SU-DHL-6 (cell line): Measurements from ENCODE around the gene ABCD2.

Experiments used
- EZH2phosphoT487 ChIP-seq: fragments of 200-600 bp; sonication (generic), shearing (Covaris generic); conservative IDR thresholded peaks from 2 replicates; pipeline ENCODE4 v1.6.1; 2018; ENCODE audit warnings: mild to moderate bottlenecking, antibody characterized with exemption, low read length, moderate library complexity, mixed read lengths
- TF ChIP-seq, protein P1 (sequence below): fragments of 200-600 bp; sonication (generic); IDR thresholded peaks from one replicate; pipeline ENCODE4 v1.5.1; 2017; ENCODE audit warnings: antibody characterized with exemption, mild to moderate bottlenecking, low read length, moderate library complexity; ENCODE audit not compliant: insufficient read depth, poor library complexity, severe bottlenecking

DNA sequence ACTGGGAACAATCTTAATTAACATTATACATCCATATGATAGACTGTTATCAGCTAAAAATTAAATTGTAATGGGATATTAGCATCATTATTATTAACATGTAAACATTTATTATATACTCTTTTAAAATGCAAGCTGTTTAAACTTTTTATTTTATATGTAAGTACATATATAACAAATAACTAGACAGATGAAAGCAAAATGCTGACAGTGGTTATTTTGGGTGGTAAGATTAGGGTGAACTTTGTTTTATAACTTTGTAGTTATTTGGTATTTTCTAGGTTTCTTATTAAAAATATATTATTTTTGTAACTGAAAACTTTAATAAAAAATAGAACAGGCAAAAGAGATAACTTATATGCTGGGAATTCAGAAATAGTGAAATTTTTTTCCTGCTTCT lies 114.0 kb downstream of the ABCD2 start:
- TF ChIP-seq, protein P1, sequence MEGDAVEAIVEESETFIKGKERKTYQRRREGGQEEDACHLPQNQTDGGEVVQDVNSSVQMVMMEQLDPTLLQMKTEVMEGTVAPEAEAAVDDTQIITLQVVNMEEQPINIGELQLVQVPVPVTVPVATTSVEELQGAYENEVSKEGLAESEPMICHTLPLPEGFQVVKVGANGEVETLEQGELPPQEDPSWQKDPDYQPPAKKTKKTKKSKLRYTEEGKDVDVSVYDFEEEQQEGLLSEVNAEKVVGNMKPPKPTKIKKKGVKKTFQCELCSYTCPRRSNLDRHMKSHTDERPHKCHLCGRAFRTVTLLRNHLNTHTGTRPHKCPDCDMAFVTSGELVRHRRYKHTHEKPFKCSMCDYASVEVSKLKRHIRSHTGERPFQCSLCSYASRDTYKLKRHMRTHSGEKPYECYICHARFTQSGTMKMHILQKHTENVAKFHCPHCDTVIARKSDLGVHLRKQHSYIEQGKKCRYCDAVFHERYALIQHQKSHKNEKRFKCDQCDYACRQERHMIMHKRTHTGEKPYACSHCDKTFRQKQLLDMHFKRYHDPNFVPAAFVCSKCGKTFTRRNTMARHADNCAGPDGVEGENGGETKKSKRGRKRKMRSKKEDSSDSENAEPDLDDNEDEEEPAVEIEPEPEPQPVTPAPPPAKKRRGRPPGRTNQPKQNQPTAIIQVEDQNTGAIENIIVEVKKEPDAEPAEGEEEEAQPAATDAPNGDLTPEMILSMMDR = no peak
- TF ChIP-seq EZH2phosphoT487 = no peak
